ENCODE data around the gene LRRC74B. TPM values are rescaled to one million over a fixed set of nuclear protein-coding genes. Genes with fewer than 3 reads are reported as not detected.
A peak's percentile ranks its signal among the peaks of the same experiment; 100 is the strongest.
"Not testable (repeated sequence)": the region's sequence is repeated elsewhere in the genome, so short reads cannot be mapped to it uniquely, and the experiment has no call there.

The LRRC74B gene
- total RNA-seq, 4 donors from 2014 or later: not detected

DNA sequence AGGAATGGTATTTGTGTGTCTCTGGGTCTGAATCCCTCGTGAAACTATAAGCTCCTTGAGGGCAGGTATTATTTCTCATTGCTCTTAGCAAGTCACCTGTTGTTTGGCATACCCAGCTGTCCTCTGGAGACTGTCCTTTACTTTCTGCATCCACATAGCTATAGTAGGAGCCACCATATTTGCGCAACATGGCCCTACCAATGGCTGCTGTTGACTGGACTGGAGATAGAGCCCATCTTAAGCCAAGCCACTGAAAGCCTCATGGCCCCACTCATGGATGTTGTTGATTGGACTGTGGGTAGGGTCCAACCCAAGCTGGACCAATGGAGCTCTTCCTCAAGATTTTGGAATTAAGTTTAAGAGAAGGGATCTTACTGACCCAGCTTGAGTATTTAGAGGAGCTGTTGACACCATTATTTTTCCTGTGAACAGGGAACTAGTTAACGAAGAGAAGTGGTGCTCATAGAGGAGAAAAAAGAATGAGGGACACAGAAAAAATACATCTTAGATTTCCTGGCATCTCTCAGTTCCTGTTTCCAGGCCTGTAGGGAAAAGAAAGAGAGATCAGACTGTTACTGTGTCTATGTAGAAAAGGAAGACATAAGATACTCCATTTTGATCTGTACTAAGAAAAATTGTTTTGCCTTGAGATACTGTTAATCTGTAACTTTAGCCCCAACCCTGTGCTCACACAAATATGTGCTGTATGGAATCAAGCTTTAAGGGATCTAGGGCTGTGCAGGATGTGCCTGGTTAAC lies 47.2 kb downstream of the LRRC74B start:
- TF ChIP-seq, protein P1, sequence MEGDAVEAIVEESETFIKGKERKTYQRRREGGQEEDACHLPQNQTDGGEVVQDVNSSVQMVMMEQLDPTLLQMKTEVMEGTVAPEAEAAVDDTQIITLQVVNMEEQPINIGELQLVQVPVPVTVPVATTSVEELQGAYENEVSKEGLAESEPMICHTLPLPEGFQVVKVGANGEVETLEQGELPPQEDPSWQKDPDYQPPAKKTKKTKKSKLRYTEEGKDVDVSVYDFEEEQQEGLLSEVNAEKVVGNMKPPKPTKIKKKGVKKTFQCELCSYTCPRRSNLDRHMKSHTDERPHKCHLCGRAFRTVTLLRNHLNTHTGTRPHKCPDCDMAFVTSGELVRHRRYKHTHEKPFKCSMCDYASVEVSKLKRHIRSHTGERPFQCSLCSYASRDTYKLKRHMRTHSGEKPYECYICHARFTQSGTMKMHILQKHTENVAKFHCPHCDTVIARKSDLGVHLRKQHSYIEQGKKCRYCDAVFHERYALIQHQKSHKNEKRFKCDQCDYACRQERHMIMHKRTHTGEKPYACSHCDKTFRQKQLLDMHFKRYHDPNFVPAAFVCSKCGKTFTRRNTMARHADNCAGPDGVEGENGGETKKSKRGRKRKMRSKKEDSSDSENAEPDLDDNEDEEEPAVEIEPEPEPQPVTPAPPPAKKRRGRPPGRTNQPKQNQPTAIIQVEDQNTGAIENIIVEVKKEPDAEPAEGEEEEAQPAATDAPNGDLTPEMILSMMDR (IDR thresholded peaks at IDR 0.05): no peak
- TF ChIP-seq EP300 (IDR thresholded peaks at IDR 0.05): no peak
- no peak for TF ChIP-seq POLR2AphosphoS5 (IDR thresholded peaks at IDR 0.05)
- TF ChIP-seq POLR2A (IDR thresholded peaks at IDR 0.05): no peak
- 84% methylated on average over 3 of the region's 3 CpGs for WGBS
- Histone ChIP-seq H3K4me1 (no peaks in the 10 kb centered on the region), H3K36me3 (no peaks in the 10 kb centered on the region), H3K27ac (no peak overlapping the region), H3K9me3 (no peaks in the 10 kb centered on the region), H3K27me3 (peaks cover 3% of the 10 kb centered on the region), H3K4me3 (no peak overlapping the region)
- peak in 1 of 2 donors; percentile 11 for DNase-seq (ENCODE audit: low spot score in 2 of 2)

DNA sequence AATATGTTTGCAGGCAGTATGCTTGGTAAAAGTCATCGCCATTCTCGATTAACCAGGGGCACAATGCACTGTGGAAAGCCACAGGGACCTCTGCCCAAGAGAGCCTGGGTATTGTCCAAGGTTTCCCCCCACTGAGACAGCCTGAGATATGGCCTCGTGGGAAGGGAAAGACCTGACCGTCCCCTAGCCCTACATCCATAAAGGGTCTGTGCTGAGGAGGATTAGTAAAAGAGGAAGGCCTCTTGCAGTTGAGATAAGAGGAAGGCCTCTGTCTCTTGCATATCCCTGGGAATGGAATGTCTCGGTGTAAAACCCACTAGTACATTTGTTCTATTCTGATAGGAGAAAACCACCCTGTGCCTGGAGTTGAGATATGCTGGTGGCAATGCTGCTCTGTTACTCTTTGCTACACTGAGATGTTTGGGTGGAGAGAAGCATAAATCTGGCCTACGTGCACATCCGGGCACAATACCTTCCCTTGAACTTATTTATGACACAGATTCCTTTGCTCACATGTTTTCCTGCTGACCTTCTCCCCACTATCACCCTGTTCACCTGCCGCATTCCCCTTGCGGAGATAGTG lies 47.9 kb downstream of the LRRC74B start:
- H3K27me3 ChIP-seq: not testable (repeated sequence)
- 71% methylated on average over 9 of the region's 9 CpGs for WGBS

DNA sequence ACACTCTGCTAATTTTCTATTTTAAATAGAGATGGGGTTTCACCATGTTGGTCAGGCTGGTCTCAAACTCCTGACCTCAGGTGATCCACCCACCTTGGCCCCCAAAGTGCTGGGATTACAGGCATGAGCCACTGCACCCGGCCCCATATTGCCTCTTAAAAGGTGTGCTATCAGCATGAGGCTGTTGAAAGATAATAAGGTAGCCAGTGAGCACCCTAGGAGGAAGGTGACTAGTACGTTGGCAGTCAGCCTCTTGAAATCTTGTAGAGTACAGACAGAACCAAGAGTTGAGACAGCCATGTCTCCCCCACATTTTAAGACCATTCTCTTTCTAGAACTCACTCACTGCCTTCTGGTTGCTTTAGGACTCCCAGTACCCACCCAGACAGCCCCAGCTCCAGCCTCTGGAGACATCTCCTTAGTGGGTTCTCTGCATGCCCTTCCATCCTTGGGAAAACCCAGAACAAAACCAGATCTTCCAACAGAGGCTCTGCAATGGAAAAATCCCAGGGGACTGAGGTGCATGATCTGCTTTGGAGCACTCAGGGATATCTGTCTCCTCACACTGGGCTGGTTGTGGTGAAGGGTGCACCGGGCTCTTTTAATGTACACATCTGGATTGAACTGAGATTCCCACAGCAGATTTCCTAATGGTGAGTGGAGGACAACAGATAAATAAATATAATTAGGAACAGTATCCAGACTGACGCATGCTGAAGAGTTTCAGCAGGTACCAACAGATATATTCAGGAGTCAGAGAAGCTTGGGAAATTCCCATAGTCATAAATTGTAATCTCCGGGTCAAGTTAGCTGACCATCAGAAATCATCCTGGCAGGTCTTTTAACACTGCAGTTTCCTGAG lies 49.4 kb downstream of the LRRC74B start:
- H3K36me3 ChIP-seq: no peaks in the 10 kb centered on the region
- H3K9me3 ChIP-seq: no peaks in the 10 kb centered on the region
- TF ChIP-seq, protein P1 (IDR thresholded peaks at IDR 0.05): no peak
- no peaks in the 10 kb centered on the region for H3K27me3 ChIP-seq
- no peak overlapping the region for H3K27ac ChIP-seq
- H3K4me1 ChIP-seq: no peaks in the 10 kb centered on the region
- peak in 1 of 2 donors; percentile 13 for DNase-seq (ENCODE audit: low spot score in 2 of 2)
- 66% methylated on average over 5 of the region's 5 CpGs for WGBS
- no peak overlapping the region for H3K4me3 ChIP-seq

More for the DNA sequence above, 47.9 kb downstream of the LRRC74B start:
- H3K27ac ChIP-seq, H3K4me3 ChIP-seq, H3K36me3 ChIP-seq, H3K4me1 ChIP-seq, H3K9me3 ChIP-seq: not testable (repeated sequence)
- peak in 1 of 2 donors; percentile 15 for DNase-seq (ENCODE audit: low spot score in 2 of 2)

DNA sequence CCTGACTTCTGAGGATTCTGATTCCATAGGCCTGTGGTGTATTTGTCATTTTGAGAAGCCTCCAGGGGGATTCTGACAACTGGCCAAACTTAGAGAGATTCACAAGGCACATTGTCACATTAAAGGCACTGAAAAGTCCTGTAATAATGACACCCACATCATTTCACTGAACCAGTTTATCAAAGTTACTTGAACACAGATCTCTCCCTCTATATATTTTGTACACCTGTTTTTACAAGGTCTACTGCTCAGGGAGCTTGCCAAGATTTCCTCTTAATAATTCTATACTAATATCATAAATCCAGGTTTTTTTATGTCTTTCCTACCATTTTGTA lies 50.0 kb downstream of the LRRC74B start:
- DNase-seq (ENCODE audit: low spot score in 2 of 2): no peak
- TF ChIP-seq, protein P1 (IDR thresholded peaks at IDR 0.05): no peak
- TF ChIP-seq POLR2A (IDR thresholded peaks at IDR 0.05): no peak
- no peak for TF ChIP-seq EP300 (IDR thresholded peaks at IDR 0.05)
- Histone ChIP-seq H3K4me3 (no peak overlapping the region), H3K4me1 (no peaks in the 10 kb centered on the region), H3K9me3 (no peaks in the 10 kb centered on the region), H3K36me3 (no peaks in the 10 kb centered on the region), H3K27ac (no peak overlapping the region), H3K27me3 (no peaks in the 10 kb centered on the region)

DNA sequence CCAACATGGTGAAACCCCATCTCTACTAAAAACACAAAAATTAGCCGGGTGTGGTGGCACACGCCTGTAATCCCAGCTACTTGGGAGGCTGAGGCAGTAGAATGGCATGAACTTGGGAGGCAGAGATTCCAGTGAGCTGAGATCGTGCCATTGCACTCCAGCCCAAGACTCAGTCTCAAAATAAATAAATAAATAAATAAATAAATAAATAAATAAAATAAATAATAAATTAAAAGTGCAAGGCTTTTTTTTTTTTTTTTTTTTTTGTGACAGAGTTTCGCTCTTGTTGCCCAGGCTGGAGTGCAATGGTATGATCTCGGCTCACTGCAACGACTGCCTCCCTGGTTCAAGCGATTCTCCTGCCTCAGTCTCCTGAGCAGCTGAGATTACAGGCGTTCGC lies 51.1 kb downstream of the LRRC74B start:
- not testable (repeated sequence) for H3K27me3 ChIP-seq, H3K36me3 ChIP-seq
- 96% methylated on average over 9 of the region's 9 CpGs for WGBS

DNA sequence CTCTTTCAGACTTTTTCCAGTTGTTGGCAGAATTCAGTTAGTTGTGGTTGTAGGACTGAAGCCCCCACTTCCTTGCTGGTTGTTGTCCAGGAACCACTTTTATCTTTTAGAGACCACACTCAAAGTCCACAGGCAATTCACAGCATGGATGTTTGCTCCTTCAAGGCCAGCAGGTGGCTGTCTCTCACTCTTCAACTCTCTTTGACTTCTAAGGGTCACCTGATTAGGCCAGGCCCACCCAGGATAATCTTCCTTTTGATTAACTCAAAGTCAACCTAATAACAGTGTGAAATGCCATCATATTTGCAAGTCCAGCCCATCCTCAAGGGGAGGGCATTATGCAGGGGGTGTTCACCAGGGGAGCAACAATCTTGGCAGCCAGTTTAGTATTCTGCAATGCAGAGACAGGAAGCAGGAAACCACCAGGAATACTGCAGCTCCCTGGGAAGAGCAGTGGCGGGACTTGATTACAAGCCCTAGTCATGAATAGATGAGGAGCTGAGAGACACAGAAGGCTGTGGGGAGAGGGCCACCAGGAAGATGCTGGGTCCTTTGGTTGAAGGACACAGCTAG lies 52.4 kb downstream of the LRRC74B start:
- 73% methylated on average over 1 of the region's 1 CpG for WGBS
- TF ChIP-seq EP300 (IDR thresholded peaks at IDR 0.05) (no peak), POLR2A (IDR thresholded peaks at IDR 0.05) (no peak), POLR2AphosphoS5 (IDR thresholded peaks at IDR 0.05) (no peak)
- TF ChIP-seq, protein P1 (IDR thresholded peaks at IDR 0.05): no peak
- peak in 1 of 2 donors; percentile 26 for DNase-seq (ENCODE audit: low spot score in 2 of 2)
- Histone ChIP-seq H3K36me3 (no peaks in the 10 kb centered on the region), H3K9me3 (no peaks in the 10 kb centered on the region), H3K27ac (no peak overlapping the region), H3K4me3 (no peak overlapping the region), H3K4me1 (peaks cover 5% of the 10 kb centered on the region), H3K27me3 (no peaks in the 10 kb centered on the region)

More for the DNA sequence above, 51.1 kb downstream of the LRRC74B start:
- not testable (repeated sequence) for H3K9me3 ChIP-seq, H3K4me3 ChIP-seq, H3K27ac ChIP-seq, H3K4me1 ChIP-seq
- peak in 1 of 2 donors; percentile 12 for DNase-seq (ENCODE audit: low spot score in 2 of 2)

Data from suprapubic skin (tissue), 4 donors.